MM.1S (cell line): ENCODE data around the gene P2RY6.

Experiments
- DNase-seq: peaks from one replicate; pipeline ENCODE4 v3.0.0-alpha.2; 2015
- H2AFZ ChIP-seq: fragments of 300-600 bp; sonication (generic); 2 replicates; pipeline ENCODE4 v1.6.0; 2016; ENCODE audit warnings: antibody characterized with exemption, low read length
- H3F3A ChIP-seq: fragments of 300-600 bp; sonication (generic); 2 replicates; pipeline ENCODE4 v1.6.1; 2016; ENCODE audit warnings: mild to moderate bottlenecking, antibody characterized with exemption, low read length, moderate library complexity, mixed read lengths; ENCODE audit not compliant: insufficient read depth
- H3K27ac ChIP-seq: fragments of 300-600 bp; sonication (generic); 2 replicates; pipeline ENCODE4 v1.5.1; 2016; ENCODE audit warnings: mild to moderate bottlenecking, low read length
- H3K27me3 ChIP-seq: fragments of 300-600 bp; sonication (generic); replicated peaks from 2 replicates; pipeline ENCODE4 v1.6.0; 2016; ENCODE audit warnings: low read length; ENCODE audit not compliant: insufficient read depth
- H3K36me3 ChIP-seq: fragments of 300-600 bp; sonication (generic); replicated peaks from 2 replicates; pipeline ENCODE4 v1.6.1; 2016; ENCODE audit warnings: mild to moderate bottlenecking, low read length, mixed read lengths; ENCODE audit not compliant: insufficient read depth
- H3K4me1 ChIP-seq: fragments of 300-600 bp; sonication (generic); 2 replicates; pipeline ENCODE4 v1.6.1; 2016; ENCODE audit warnings: low read length, mixed read lengths
- H3K4me2 ChIP-seq: fragments of 300-600 bp; sonication (generic); 2 replicates; pipeline ENCODE4 v1.6.0; 2016; ENCODE audit warnings: low read depth, low read length
- H3K4me3 ChIP-seq: fragments of 300-600 bp; sonication (generic); 2 replicates; pipeline ENCODE4 v1.5.1; 2016; ENCODE audit warnings: low read length, mixed read lengths
- H3K79me2 ChIP-seq: fragments of 300-600 bp; sonication (generic); 2 replicates; pipeline ENCODE4 v1.6.1; 2016; ENCODE audit warnings: mixed run types, low read length, mixed read lengths
- H3K9ac ChIP-seq: fragments of 300-600 bp; sonication (generic); 2 replicates; pipeline ENCODE4 v1.6.1; 2016; ENCODE audit warnings: low read length, mixed read lengths
- H3K9me2 ChIP-seq: fragments of 300-600 bp; sonication (generic); replicated peaks from 2 replicates; pipeline ENCODE4 v1.6.1; 2016; ENCODE audit warnings: mild to moderate bottlenecking, low read length, mixed read lengths; ENCODE audit not compliant: insufficient read depth
- H3K9me3 ChIP-seq: fragments of 300-600 bp; sonication (generic); replicated peaks from 2 replicates; pipeline ENCODE4 v1.6.1; 2016; ENCODE audit warnings: mild to moderate bottlenecking, low read length, mixed read lengths; ENCODE audit not compliant: insufficient read depth
- H4K20me1 ChIP-seq: fragments of 300-600 bp; sonication (generic); 2 replicates; pipeline ENCODE4 v1.6.1; 2016; ENCODE audit warnings: mild to moderate bottlenecking, low read length, moderate library complexity, mixed read lengths; ENCODE audit not compliant: insufficient read depth
- CTCF ChIP-seq: fragments of 300-600 bp; sonication (generic); IDR thresholded peaks from 2 replicates; pipeline ENCODE4 v1.5.1; 2016; ENCODE audit warnings: antibody characterized with exemption, low read length, mixed read lengths
- EZH2 ChIP-seq: fragments of 300-600 bp; sonication (generic); optimal IDR thresholded peaks from 2 replicates; pipeline ENCODE3; 2017; ENCODE audit warnings: low read depth, mild to moderate bottlenecking, antibody characterized with exemption, low read length, mixed read lengths
- EZH2phosphoT487 ChIP-seq: fragments of 300-600 bp; sonication (generic); IDR thresholded peaks from 2 replicates; pipeline ENCODE4 v1.6.1; 2018; ENCODE audit warnings: antibody characterized with exemption, low read length

The P2RY6 gene

GRCh38 chr11:73321604-73322381 is 49.7 kb downstream of the P2RY6 start:
- Histone ChIP-seq H3K27me3 (no peaks in the 10 kb centered on the region), H3K79me2 (no peaks in the 10 kb centered on the region), H4K20me1 (no peaks in the 10 kb centered on the region), H3K9ac (no peak overlapping the region), H2AFZ (no peak overlapping the region), H3K36me3 (no peaks in the 10 kb centered on the region), H3K4me1 (no peaks in the 10 kb centered on the region), H3K4me2 (no peak overlapping the region), H3K9me3 (no peaks in the 10 kb centered on the region), H3K4me3 (no peak overlapping the region), H3K27ac (no peak overlapping the region), H3K9me2 (no peaks in the 10 kb centered on the region), H3F3A (no peaks in the 10 kb centered on the region)
- DNase-seq: no peak
- TF ChIP-seq CTCF (no peak), EZH2 (no peak), EZH2phosphoT487 (no peak)

- Histone ChIP-seq H3K9ac (no peak overlapping the region), H4K20me1 (no peaks in the 10 kb centered on the region), H3K79me2 (no peaks in the 10 kb centered on the region)
These were observed 50.5 kb downstream of the P2RY6 start for GRCh38 chr11:73322382-73323306.

GRCh38 chr11:73323464-73323863 is 51.3 kb downstream of the P2RY6 start:
- Histone ChIP-seq H3K36me3 (no peaks in the 10 kb centered on the region), H3K4me2 (no peak overlapping the region), H3K9ac (no peak overlapping the region), H3K79me2 (no peaks in the 10 kb centered on the region), H3K4me1 (peaks cover 8% of the 10 kb centered on the region; the same call in 1 of the 2 replicates), H3K9me2 (no peaks in the 10 kb centered on the region), H3F3A (no peaks in the 10 kb centered on the region), H3K4me3 (no peak overlapping the region), H3K27me3 (no peaks in the 10 kb centered on the region), H3K9me3 (no peaks in the 10 kb centered on the region), H3K27ac (no peak overlapping the region), H4K20me1 (no peaks in the 10 kb centered on the region), H2AFZ (no peak overlapping the region)
- TF ChIP-seq EZH2phosphoT487 (no peak), CTCF (no peak), EZH2 (no peak)
- no peak for DNase-seq

More at GRCh38 chr11:73322382-73323306, 50.5 kb downstream of the P2RY6 start:
- Histone ChIP-seq H3K27me3 (no peaks in the 10 kb centered on the region), H3K4me3 (no peak overlapping the region), H3K4me1 (peaks cover 8% of the 10 kb centered on the region; the same call in 1 of the 2 replicates), H3K4me2 (no peak overlapping the region), H3F3A (no peaks in the 10 kb centered on the region), H3K9me2 (no peaks in the 10 kb centered on the region), H3K9me3 (no peaks in the 10 kb centered on the region), H3K36me3 (no peaks in the 10 kb centered on the region), H3K27ac (no peak overlapping the region), H2AFZ (no peak overlapping the region)
- no peak for DNase-seq
- no peak for TF ChIP-seq CTCF
- TF ChIP-seq EZH2: no peak
- TF ChIP-seq EZH2phosphoT487: no peak
